Astrocyte (in vitro differentiated cells and primary cell): Measurements from ENCODE around the gene KIR2DL3. TPM values are rescaled to one million over a fixed set of nuclear protein-coding genes. Genes with fewer than 3 reads are reported as not detected.

Experiments used
- DNase-seq: peaks from one replicate; pipeline ENCODE4 v3.0.0-alpha.2; 2010; ENCODE audit warnings: low read depth
- FAIRE-seq: peaks from 2 replicates; lab custom pipeline; 2011; peaks lifted over from hg19 to GRCh38; lab: Jason Lieb, UNC
- H2AFZ ChIP-seq: 2 replicates; pipeline ENCODE4 v1.6.0; 2012; ENCODE audit warnings: low read depth, low read length, inconsistent platforms
- H3K27ac ChIP-seq: 2 replicates; pipeline ENCODE4 v1.5.1; 2011; ENCODE audit warnings: low read depth, low read length, inconsistent platforms
- H3K27me3 ChIP-seq: 2 replicates; pipeline ENCODE4 v1.6.0; 2011; ENCODE audit warnings: low read length, inconsistent platforms; ENCODE audit not compliant: insufficient read depth
- H3K36me3 ChIP-seq: 2 replicates; pipeline ENCODE4 v1.5.1; 2011; ENCODE audit warnings: low read length, inconsistent platforms; ENCODE audit not compliant: insufficient read depth
- H3K4me1 ChIP-seq: 2 replicates; pipeline ENCODE4 v1.5.1; 2011; ENCODE audit warnings: low read length, inconsistent platforms; ENCODE audit not compliant: insufficient read depth
- H3K4me2 ChIP-seq: 2 replicates; pipeline ENCODE4 v1.6.0; 2012; ENCODE audit warnings: low read length, inconsistent platforms
- H3K4me3 ChIP-seq: 2 replicates; pipeline ENCODE4 v1.5.1; 2011; ENCODE audit warnings: low read depth, mild to moderate bottlenecking, low read length, inconsistent platforms; ENCODE audit not compliant: insufficient read depth
- H3K79me2 ChIP-seq: 2 replicates; pipeline ENCODE4 v1.6.0; 2012; ENCODE audit warnings: mild to moderate bottlenecking, low read length, inconsistent platforms; ENCODE audit not compliant: insufficient read depth
- H3K9ac ChIP-seq: 2 replicates; pipeline ENCODE4 v1.6.0; 2012; ENCODE audit warnings: mild to moderate bottlenecking, low read length, inconsistent platforms
- H3K9me3 ChIP-seq: 2 replicates; pipeline ENCODE4 v1.5.1; 2012; ENCODE audit warnings: low read depth, mild to moderate bottlenecking, low read length, inconsistent platforms; ENCODE audit not compliant: insufficient read depth
- H4K20me1 ChIP-seq: 2 replicates; pipeline ENCODE4 v1.6.0; 2012; ENCODE audit warnings: low read length, inconsistent platforms; ENCODE audit not compliant: insufficient read depth
- H3K27ac Mint-ChIP-seq: one replicate; pipeline ENCODE4 v1.8.0; 2021; ENCODE audit warnings: mild to moderate bottlenecking, mixed read lengths; ENCODE audit not compliant: unreplicated experiment
- H3K27me3 Mint-ChIP-seq: one replicate; pipeline ENCODE4 v1.8.0; 2021; ENCODE audit warnings: low read depth, mixed read lengths; ENCODE audit not compliant: unreplicated experiment
- H3K36me3 Mint-ChIP-seq: one replicate; pipeline ENCODE4 v1.8.0; 2021; ENCODE audit warnings: low read depth, mixed read lengths; ENCODE audit not compliant: unreplicated experiment
- H3K4me1 Mint-ChIP-seq: one replicate; pipeline ENCODE4 v1.8.0; 2021; ENCODE audit warnings: low read depth, mixed read lengths; ENCODE audit not compliant: unreplicated experiment
- H3K4me3 Mint-ChIP-seq: one replicate; pipeline ENCODE4 v1.8.0; 2021; ENCODE audit warnings: mild to moderate bottlenecking, moderate library complexity, mixed read lengths; ENCODE audit not compliant: unreplicated experiment
- H3K9me3 Mint-ChIP-seq: one replicate; pipeline ENCODE4 v1.8.0; 2021; ENCODE audit warnings: mild to moderate bottlenecking, mixed read lengths; ENCODE audit not compliant: unreplicated experiment
- CTCF ChIP-seq: IDR thresholded peaks from 2 replicates; pipeline ENCODE4 v1.5.1; 2011; ENCODE audit warnings: low read depth, mild to moderate bottlenecking, inconsistent platforms, low read length, moderate library complexity; ENCODE audit not compliant: insufficient read depth
- EZH2 ChIP-seq: IDR thresholded peaks from 2 replicates; pipeline ENCODE4 v1.6.1; 2012; ENCODE audit warnings: mild to moderate bottlenecking, low read length, inconsistent platforms; ENCODE audit not compliant: insufficient read depth
- total RNA-seq: library from RNA; stranded (reverse); gene quantifications from 2 replicates; pipeline ENCODE4 v1.2.1, GENCODE V29; 2021

KIR2DL3 gene
- total RNA-seq, 1 donor from 2014 or later, result not detected

- Mint-ChIP-seq H3K27me3 (no peaks in the 10 kb centered on the region), H3K4me3 (no peak overlapping the region), H3K27ac (no peak overlapping the region), H3K9me3 (peaks cover 30% of the 10 kb centered on the region), H3K36me3 (no peaks in the 10 kb centered on the region), H3K4me1 (no peaks in the 10 kb centered on the region)
- Histone ChIP-seq H3K4me3 (no peak overlapping the region), H3K79me2 (no peaks in the 10 kb centered on the region), H3K36me3 (no peaks in the 10 kb centered on the region), H4K20me1 (no peaks in the 10 kb centered on the region), H3K27me3 (no peaks in the 10 kb centered on the region), H2AFZ (no peak overlapping the region), H3K9ac (no peak overlapping the region), H3K27ac (no peak overlapping the region), H3K4me2 (no peak overlapping the region), H3K4me1 (no peaks in the 10 kb centered on the region), H3K9me3 (peaks cover 3% of the 10 kb centered on the region)
- FAIRE-seq, result no peak
- no peak for TF ChIP-seq CTCF
- TF ChIP-seq EZH2, result no peak
- DNase-seq, result no peak
Measured at GRCh38 chr19:54724644-54725043, 13.7 kb upstream of the KIR2DL3 start.

GRCh38 chr19:54725321-54725720, 13.0 kb upstream of the KIR2DL3 start:
- no peaks in the 10 kb centered on the region for H4K20me1 ChIP-seq
- peaks cover 3% of the 10 kb centered on the region for H3K9me3 ChIP-seq
- no peak overlapping the region for H3K9ac ChIP-seq
- no peak overlapping the region for H3K27ac ChIP-seq
- H3K4me1 ChIP-seq, result no peaks in the 10 kb centered on the region
- Mint-ChIP-seq H3K36me3 (no peaks in the 10 kb centered on the region), H3K9me3 (peaks cover 30% of the 10 kb centered on the region), H3K27me3 (no peaks in the 10 kb centered on the region), H3K4me1 (no peaks in the 10 kb centered on the region), H3K27ac (no peak overlapping the region), H3K4me3 (no peak overlapping the region)
- H3K4me2 ChIP-seq, result no peak overlapping the region
- FAIRE-seq (no peak), DNase-seq (no peak)
- TF ChIP-seq CTCF (no peak), EZH2 (no peak)
- no peaks in the 10 kb centered on the region for H3K36me3 ChIP-seq
- H3K4me3 ChIP-seq, result no peak overlapping the region
- no peaks in the 10 kb centered on the region for H3K79me2 ChIP-seq
- H3K27me3 ChIP-seq, result no peaks in the 10 kb centered on the region
- no peak overlapping the region for H2AFZ ChIP-seq

GRCh38 chr19:54727562-54727961, 10.8 kb upstream of the KIR2DL3 start:
- Mint-ChIP-seq H3K4me1 (no peaks in the 10 kb centered on the region), H3K4me3 (no peak overlapping the region), H3K27ac (no peak overlapping the region), H3K27me3 (no peaks in the 10 kb centered on the region), H3K36me3 (no peaks in the 10 kb centered on the region), H3K9me3 (peaks cover 30% of the 10 kb centered on the region)
- Histone ChIP-seq H3K36me3 (no peaks in the 10 kb centered on the region), H3K27ac (no peak overlapping the region), H3K79me2 (no peaks in the 10 kb centered on the region), H4K20me1 (no peaks in the 10 kb centered on the region), H3K4me3 (no peak overlapping the region), H3K4me2 (no peak overlapping the region), H3K9me3 (peaks cover 6% of the 10 kb centered on the region), H2AFZ (no peak overlapping the region), H3K4me1 (no peaks in the 10 kb centered on the region), H3K27me3 (no peaks in the 10 kb centered on the region), H3K9ac (no peak overlapping the region)
- TF ChIP-seq CTCF (no peak), EZH2 (no peak)
- FAIRE-seq (no peak), DNase-seq (no peak)
